Activated CD8-positive, alpha-beta memory T cell treated with anti-CD3 and anti-CD28 coated beads, Interleukin-2, amount 50 U/mL, for 1 hour (primary cell): ENCODE measurements around the gene IGSF9.

Source experiments
- DNase-seq: peaks from one replicate; pipeline ENCODE4 v3.0.0-alpha.2; 2020; ENCODE audit errors: extremely low read depth

The IGSF9 gene

GRCh38 chr1:159972443-159973205 is 27.2 kb upstream of the IGSF9 start:
- DNase-seq = no peak

GRCh38 chr1:159970932-159971342 is 25.5 kb upstream of the IGSF9 start:
- DNase-seq = no peak

- no peak for DNase-seq
Measured at GRCh38 chr1:159968901-159969300, 23.5 kb upstream of the IGSF9 start.

GRCh38 chr1:159965263-159965662 is 19.9 kb upstream of the IGSF9 start:
- no peak for DNase-seq

GRCh38 chr1:159964144-159964543 is 18.7 kb upstream of the IGSF9 start:
- no peak for DNase-seq

- no peak for DNase-seq
Measured at GRCh38 chr1:159962176-159962575, 16.8 kb upstream of the IGSF9 start.

GRCh38 chr1:159961636-159962035 is 16.2 kb upstream of the IGSF9 start:
- DNase-seq = no peak

- DNase-seq = no peak
Measured at GRCh38 chr1:159960721-159961381, 15.4 kb upstream of the IGSF9 start.

GRCh38 chr1:159959451-159959850 is 14.0 kb upstream of the IGSF9 start:
- DNase-seq = no peak

- DNase-seq = no peak
Measured at GRCh38 chr1:159958719-159959380, 13.4 kb upstream of the IGSF9 start.

- no peak for DNase-seq
Measured at GRCh38 chr1:159957824-159958268, 12.4 kb upstream of the IGSF9 start.

GRCh38 chr1:159955456-159955855 is 10.0 kb upstream of the IGSF9 start:
- no peak for DNase-seq

GRCh38 chr1:159953536-159954515 is 8.4 kb upstream of the IGSF9 start, which contains the start of gene SLAMF9:
Gene SLAMF9, minus strand, starts transcription at chr1:159954237. Its CDS starts 100 bp downstream, at chr1:159954137.
- no peak for DNase-seq

GRCh38 chr1:159952932-159953331 is 7.5 kb upstream of the IGSF9 start:
- DNase-seq = no peak

GRCh38 chr1:159951551-159951950 is 6.1 kb upstream of the IGSF9 start:
- no peak for DNase-seq

GRCh38 chr1:159951016-159951415 is 5.6 kb upstream of the IGSF9 start:
- DNase-seq = no peak

- DNase-seq = no peak
Measured at GRCh38 chr1:159949981-159950381, 4.6 kb upstream of the IGSF9 start.

- DNase-seq = no peak
Measured at GRCh38 chr1:159949123-159949522, 3.7 kb upstream of the IGSF9 start.

GRCh38 chr1:159947942-159948341 is 2.5 kb upstream of the IGSF9 start:
- no peak for DNase-seq

- no peak for DNase-seq
Measured at GRCh38 chr1:159946242-159947187, 1.1 kb upstream of the IGSF9 start.
